NCI-H2107 (cell line): Measurements from ENCODE around the gene NET1.
A peak's percentile ranks its signal among the peaks of the same experiment; 100 is the strongest.
"Not testable (repeated sequence)": the region's sequence is repeated elsewhere in the genome, so short reads cannot be mapped to it uniquely, and the experiment has no call there.

Source experiments
- DNase-seq: peaks from one replicate; lab custom pipeline; 2025; lab: John Stamatoyannopoulos, UW

NET1 gene

DNA sequence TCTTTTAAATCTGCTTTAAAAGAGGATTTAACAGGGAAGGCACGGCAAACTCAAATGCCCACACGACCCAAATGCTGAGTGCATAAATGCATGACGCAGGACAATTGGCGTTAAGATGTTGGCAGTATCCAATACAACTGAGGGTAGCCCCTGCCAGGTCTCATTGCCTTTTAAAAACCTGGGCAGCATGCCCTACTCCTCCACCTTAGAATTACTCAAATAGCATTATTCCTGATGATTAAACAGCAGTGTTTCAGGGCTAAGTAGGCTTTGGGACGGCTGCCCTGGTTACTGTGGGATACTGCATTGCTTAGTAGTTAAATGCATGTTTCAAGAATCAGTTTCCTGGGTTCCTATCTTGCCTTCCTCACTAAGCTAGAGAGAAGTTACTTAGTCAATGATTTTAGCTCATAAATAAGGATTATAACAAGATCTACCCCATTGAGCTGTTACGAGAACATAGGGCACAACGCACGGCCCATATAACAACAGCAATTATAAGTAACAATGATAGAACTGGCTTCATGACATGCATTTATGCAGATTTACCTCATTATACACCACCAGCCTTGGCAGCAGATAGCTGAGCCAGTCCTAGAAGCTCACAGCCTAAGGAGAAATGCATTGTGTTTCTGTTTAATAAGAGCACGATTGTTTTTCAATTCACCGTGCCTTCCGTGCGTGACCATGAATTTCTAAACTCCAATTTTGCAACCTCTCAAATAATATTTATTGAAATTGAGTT, 15.6 kb upstream of the NET1 start:
- no peak for DNase-seq

DNA sequence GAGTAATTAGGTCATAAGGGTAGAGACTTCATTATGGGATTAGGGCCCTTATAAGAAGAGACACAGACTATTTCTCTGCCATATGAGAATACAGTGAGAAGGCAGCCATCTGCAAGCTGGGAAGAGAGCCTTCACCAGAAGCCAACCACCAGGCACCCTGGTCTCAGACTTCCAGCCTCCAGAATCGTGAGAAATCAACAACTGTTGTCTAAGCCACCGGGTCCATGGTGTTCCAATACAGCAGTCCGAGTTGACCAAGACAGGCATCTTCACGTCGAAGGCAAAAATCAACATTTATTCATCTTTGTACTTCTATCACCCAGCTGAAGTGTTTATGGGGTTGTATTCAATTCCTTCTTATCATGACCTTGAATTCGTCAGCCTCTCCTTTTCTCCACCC, 13.0 kb upstream of the NET1 start:
- no peak for DNase-seq

DNA sequence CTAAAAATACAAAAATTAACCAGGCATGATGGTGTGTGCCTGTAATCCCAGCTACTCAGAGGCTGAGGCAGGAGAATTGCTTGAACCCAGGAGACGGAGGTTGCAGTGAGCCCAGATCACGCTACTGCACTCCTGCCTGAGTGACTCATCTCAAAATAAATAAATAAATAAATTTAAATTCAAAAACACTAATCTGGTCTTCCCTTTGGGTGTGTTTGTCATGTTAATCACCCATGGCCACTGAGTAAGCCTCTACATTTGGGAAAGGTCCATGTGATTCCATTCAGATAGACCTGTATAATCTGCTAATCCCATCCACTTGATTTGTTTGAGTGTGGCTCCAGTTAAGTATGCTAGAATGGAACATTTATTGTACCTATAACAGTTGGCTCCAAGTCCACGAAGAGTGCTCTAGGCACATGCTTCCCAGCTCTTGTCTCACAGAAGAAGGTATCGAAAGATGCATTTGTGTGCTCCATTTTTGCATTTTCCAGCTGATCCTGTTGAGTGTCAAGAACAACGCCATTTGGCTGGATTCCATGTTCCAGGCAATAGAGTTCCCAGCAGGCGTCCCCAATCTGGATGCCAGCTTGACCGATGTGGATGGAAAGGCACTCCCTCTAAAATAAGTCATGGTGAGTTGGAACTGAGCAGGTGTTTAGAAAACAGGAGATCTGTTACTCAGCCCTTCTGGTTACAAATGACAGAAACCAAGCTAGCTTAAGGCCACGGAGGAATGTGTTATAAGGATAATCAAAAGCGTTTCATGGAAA, 11.7 kb upstream of the NET1 start:
- no peak for DNase-seq

DNA sequence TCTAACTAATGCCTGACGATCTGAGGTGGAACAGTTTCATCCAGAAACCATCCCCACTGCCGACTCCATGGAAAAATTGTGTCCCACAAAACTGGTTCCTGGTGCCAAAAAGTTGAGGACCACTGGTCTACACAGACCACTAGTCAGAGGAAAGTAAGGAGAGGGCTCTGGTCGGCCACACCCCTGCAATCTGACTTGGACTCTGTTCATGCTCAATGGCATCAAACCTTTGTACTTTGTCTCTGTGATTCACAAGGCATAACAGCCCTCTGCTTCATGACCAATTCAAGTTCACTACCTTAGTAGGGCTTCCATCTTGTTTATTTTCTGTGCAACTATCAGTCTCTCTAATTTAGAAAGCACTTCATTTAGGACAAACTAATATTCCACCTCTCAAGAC, 9.6 kb upstream of the NET1 start:
- DNase-seq, result no peak

DNA sequence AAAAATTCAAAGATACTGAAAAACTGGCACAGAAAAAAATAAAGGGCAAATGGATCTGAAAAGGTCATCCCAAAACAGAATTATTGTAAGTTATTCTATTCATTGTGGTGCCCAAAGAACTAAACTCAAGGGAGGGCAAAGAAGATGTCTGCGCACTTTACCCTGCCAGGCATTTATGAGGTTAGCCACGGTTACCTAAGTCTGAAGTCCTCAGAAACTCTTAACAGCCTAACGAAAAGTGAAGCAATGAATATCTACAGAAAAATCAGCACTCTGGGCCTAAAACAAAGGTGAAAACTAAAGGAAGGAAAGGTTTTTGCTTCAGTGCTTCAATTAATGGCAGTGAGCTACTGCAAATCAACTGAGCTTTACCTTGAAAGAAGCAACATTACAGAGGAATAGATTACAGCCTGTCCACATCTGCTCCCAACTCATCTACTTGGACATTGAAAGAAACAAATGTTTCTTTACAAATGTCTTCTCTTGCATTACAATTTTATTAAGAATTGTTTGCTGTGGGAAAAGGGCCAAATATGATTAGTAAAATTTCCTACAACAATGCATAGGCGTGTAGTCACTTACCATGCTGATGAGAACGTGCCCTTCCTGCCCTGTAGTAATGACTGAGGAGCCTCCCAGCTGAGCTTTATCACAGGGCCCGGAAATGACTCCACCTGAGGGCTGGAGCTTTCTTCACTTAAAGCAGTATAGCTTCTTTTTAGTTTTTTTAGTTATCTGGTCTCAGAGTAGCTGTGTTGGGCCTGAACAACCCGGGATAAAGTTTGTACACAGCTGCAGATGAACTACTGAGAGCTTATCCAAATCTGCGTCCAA, 7.9 kb upstream of the NET1 start, which contains the start of gene TUBAL3:
TSS of gene TUBAL3 (minus strand) at position 621 of the 834 bp plus-strand sequence. CDS start at position 585, 36 bp downstream.
- DNase-seq, result no peak

DNA sequence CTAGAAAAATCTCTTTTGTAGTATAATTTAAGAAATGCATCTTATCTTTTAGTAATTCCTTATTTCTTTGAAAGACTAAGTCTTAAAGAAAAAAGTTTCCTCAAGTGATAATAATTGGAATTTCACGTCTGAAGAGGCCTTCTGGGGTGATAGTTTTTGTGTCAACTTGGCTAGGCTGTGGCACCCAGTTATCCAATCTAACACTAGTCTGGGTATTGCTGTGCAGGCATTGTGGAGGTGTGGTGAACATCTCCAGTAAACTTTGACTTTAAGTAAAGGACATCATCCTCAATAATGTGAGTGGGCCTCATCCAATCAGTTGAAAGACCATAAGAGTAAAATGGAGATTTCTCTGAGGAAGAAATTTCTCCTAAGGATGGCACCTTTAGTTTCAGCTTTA, 5.4 kb upstream of the NET1 start:
- no peak for DNase-seq

DNA sequence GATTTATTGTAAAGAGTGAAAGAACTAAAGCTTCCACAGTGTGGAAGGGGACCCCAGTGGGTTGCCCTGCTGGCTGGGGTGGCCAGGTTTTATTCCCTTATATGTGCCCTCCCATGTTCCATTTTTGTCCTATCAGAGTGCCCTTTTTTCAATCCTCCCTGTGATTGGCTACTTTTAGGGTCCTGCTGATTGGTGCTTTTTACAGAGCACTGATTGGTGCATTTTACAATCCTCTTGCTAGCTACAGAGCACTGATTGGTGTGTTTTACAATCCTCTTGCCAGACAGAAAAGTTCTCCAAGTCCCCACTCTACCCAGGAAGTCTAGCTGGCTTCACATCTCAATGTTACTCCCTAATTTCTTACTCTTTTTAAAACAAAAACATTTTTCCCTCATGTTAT, 1.6 kb upstream of the NET1 start:
- not testable (repeated sequence) for DNase-seq

DNA sequence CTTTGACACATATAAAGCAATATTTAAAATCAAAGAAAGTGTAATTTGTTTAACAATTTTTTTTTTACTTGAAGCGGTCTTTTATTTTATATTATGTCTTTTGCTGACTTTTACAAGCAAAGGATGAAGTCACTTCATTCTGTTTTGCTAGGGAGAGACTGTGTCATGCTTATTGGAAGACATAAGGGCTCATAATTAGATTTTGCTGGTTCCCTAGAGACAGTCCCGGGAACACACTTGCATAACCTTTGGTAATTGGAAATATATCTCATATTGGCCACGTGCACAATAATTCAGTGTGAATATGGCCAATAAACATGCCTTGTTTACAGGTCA, 448 bp upstream of the NET1 start:
- no peak for DNase-seq

DNA sequence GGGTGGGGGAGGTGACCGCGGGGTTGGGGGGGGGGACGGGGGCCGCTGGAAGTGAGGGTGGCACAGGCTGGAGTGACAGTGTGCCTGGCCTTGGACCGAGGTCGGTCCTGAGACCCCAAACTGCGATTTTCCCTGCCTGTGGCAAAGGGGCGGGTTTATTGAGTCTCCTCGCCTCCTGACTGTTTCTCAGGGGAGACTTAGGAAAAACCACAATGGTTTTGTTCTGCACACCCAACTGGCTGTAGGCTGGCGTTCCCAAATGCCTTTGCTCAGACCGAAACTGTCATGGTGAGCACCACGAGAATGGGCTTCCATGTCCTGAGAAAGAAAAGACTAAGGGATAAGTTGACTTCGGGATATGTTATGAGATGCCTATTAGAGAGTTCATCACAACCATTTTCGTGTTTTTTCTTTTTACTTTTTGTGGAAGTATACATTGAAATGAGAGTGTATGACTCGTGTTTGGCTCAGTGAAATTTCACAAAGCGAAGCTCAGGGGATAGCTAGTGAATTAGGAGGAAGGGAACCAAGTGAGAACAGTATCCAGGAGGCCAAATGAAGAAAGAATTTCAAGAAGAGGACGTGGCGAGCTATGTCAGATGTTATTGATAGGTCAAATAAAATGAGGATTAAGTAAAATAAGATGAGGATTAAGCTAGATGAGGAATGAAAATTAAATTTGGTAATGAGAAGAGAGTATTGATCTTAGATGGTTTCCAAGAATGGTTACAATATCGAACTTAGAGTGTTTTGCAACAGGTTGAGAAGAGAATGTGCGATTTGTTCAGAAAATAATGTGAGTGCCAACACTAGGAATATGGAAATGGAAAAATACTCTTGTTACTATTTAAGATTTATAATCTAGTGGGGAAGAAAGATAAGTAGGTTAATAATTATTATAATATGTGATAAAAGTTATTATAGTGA, 918 bp downstream of the NET1 start:
- no peak for DNase-seq

DNA sequence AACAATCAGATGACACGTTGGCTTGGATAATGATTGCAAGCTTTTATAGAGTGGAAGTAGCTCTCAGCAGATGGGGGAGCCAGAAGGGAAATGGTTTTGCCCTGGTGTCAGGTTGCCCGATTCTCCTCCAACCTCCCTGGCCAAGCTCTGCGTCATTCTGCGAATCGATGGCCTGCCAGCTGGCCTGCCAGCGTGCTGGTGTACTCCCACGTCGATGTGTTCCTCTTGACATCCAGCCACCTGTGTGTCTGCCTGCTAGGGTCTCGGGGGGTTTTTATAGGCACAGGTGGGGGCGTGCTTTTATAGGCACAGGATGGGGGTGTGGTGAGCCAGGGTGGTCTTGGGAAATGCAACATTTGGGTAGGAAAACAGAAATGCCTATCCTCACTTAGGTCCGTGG, 4.6 kb downstream of the NET1 start:
- no peak for DNase-seq

DNA sequence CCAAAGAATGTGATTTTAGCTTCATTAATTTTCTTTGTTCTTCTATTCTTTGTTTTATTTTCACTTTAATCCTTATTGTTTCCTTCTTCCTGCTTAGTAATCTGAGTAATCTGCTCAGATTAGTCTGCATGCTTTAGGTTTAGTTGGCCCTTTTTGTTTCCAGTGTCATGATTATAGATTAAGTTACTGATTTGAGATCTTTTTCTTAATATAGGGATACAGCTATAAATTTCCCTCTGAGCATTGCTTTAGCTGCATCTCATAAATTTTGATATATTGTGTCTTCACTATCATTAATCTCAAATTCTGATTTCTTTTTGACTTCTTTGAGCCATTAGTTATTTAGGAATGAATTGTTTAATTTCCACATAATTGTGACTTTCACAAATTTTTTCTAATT, 6.2 kb downstream of the NET1 start:
- no peak for DNase-seq

DNA sequence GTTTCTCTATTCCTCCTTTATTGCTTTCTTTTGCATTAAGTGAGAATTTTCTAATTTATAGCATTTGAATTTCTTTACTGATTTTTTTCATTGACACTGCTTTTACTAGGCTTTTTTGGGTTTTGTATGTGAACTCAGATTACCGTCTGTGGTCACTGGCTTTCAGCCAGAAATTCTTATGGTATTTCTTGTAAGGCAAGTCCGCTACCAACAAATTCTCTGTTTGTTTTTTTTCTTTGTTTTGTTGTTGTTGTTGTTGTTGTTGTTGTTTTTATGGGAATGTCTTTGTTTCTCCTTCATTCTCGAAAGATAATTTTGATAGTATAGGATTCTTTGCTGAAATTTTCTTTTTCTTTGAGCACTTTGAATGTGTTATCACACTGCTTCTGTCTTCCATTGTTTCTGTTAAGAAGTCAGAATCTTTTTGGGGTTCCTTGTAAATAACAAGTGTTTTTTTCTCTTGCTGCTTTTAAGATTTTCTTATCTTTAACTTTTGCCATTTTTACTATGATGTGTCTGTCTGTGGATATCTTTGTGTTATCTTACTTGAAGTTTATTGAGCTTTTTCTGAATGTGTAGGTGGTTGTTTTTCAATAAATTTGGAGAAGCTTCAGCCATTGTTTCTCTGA, 7.2 kb downstream of the NET1 start:
- DNase-seq, result no peak

DNA sequence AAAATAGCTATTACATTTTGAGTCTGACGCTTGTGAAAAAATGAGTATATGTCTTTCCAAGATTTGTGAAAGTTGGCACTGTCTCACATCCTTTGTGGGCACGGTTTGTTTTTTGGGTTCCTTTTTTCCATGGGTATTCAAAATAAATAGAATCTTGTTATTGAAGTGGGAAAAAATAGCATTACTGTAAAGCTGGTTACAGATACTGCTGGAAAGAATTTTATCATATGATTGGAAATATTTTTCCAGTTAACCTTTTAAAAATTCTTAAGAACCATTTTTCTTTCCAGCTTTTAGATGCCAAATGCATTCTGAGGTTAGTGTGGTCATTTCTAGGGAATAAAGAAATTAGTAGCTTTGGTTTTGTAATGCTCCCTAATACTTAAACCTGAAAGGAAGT, 11.4 kb downstream of the NET1 start:
- no peak for DNase-seq

DNA sequence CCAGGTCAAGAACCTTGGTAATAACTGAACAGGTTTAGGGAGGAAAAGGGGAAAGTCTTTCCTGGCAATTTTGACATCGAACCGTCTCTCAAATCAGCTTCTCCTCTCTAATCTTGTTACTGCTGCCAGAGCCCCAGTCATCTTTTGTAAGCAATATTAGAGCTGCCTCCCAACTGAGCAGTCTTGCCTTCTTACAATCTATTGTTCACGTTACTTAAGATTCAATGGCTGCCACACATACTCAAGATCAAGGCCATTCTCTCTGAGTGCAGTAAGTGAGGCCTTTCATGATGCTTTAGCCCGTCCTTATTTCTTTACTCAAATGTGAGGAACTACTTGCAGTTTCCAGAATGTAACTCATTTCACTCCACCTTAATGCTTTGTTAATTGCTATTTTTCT, 12.4 kb downstream of the NET1 start:
- no peak for DNase-seq

DNA sequence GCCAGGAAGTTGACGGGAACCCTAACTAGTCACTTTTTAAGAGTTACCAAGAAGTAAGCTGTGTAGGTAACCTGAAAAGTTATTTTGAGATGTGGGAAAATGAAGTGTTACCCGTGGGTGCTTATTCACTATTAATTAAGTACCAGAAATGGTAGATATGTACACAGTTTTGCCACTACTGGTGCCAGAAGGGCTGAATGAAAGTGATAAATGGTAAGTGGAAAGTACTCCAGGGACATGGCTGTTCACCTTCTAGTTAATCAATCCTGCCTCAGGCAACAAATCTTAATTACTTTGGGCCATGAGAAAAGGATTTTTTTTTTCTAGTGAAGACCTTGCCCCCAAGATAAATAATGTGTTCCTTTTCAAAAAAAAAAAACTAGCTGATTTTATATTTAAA, 15.8 kb downstream of the NET1 start:
- no peak for DNase-seq

DNA sequence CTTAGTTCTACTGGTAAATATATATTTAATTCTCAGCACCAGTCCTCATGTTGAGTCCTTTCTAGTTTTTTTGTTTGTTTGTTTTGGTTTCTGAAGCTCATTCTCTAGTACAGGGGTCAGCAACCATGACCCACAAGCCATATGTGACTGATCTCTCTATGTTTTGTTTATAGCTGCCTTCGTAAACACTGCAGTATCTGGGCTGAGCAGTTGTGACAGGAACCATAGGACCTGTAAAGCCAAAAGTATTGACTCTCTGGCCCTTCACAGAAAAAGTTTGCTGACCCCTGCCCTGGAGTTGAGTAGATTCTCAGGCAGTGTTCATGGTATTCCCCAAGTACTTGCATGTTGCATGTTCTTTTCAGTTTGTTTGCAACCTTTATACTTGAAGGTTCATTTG, 20.8 kb downstream of the NET1 start:
- no peak for DNase-seq

DNA sequence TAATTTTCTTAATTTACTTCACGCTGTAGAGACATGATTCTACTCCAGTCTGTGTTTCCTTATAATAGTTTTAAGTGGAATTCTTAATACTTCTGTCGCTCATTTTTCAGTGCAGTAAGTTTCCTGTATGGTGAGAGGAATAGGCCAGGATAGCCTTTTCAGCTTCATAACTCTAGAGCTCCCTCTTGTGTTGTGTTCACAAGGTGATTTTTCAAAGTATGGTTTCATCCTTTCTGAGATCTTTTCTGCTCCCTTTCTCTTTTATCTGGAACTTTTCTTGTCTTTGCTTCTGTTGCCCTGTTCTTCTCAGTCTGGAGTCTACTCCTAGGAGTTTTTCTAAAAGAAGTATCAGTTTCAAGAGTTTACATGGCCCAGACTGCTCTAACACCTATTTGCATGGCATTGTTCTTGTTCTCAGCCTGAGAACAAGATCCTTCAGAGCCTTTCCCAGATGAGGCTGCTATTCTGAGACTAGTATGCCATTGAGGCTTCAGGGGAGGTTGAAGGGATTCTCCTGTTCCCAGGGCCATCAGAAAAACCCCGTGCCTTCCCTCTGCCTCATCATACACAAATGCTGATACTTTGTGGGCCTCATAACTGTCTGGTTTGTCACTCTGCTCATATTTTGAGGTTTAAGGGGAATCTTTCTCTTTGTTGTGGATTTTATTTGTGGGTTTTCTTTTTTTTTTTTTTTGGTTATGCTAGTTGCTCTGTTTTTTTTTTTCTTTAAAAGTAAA, 21.8 kb downstream of the NET1 start:
- DNase-seq, result peak; percentile 24

DNA sequence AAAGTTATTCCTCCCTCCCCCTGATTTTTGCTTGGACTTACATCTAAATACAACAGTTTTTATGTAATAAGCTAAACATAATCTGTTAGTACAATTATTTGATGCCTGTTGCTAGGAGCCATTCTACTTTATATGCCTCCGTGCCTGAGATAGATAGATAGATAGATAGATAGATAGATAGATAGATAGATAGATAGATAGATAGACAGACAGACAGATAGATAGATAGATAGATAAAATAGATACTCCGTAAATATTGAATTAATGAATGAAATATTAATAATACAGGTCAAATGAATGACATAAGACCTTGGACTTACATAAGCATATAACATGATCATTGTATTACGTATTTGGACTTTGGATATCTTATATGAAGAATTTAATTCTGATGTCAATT, 23.0 kb downstream of the NET1 start:
- no peak for DNase-seq

DNA sequence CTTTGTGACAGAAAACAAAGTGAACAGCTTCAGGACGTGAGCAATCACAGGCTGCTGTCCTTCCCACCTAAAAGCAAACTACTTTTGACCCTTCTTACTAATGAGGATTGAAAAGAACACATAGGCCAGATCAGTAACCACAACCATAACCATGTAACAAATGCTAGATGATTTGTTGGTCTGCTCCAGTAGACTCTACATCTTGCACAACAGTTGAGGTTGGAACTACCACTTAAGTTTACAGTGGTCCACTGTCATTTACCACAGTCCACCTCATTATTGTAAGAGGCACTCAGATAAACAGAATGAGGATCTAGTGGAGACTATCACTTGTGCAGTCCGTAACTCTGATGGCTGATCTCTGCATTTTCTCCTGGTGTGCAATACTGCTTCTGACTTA, 27.8 kb downstream of the NET1 start:
- no peak for DNase-seq

DNA sequence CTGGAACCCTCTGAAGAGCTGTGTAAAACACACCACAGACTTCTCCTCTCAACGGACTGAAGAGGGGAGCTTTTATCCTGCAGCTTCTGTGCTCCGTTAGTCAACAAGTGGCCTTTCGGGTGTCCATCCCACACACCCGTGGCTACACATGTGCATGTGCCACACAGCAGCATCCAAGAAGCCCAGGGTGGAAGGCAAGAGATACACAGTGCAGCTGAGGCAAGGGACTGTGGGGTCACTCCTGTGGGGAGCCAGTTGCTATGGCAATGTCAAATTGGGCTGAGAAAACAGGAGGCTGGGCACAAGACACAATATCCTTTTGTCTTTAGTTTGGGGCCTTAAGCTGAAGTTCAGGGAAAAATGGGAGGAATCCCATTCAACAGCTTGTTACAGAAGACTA, 28.7 kb downstream of the NET1 start:
- DNase-seq, result no peak
